Neural cell (in vitro differentiated cells): Measurements from ENCODE around the gene CNIH3. TPM values are rescaled to one million over a fixed set of nuclear protein-coding genes. Genes with fewer than 3 reads are reported as not detected.

Experiments
- H2AFZ ChIP-seq: fragments of 200-600, 300-800 bp; sonication (generic), shearing (Covaris generic); 2 replicates; pipeline ENCODE4 v1.6.0; 2014; ENCODE audit warnings: low read depth, mild to moderate bottlenecking, antibody characterized with exemption, low read length, moderate library complexity
- H3F3A ChIP-seq: fragments of 200-600 bp; shearing (Covaris generic); 2 replicates; pipeline ENCODE4 v1.6.1; 2016; ENCODE audit warnings: mild to moderate bottlenecking, moderate library complexity, mixed read lengths, antibody characterized with exemption, low read length; ENCODE audit not compliant: insufficient read depth, poor library complexity, severe bottlenecking
- H3K27ac ChIP-seq: fragments of 200-600, 300-800 bp; sonication (generic), shearing (Covaris generic); 2 replicates; pipeline ENCODE4 v1.5.1; 2014; ENCODE audit warnings: mild to moderate bottlenecking, low read length, moderate library complexity
- H3K27me3 ChIP-seq: fragments of 300-800, 200-600 bp; sonication (generic), shearing (Covaris generic); 2 replicates; pipeline ENCODE4 v1.6.0; 2014; ENCODE audit warnings: mild to moderate bottlenecking, low read depth, low read length, moderate library complexity; ENCODE audit not compliant: insufficient read depth
- H3K36me3 ChIP-seq: fragments of 300-800, 200-600 bp; sonication (generic), shearing (Covaris generic); 2 replicates; pipeline ENCODE4 v1.5.1; 2014; ENCODE audit warnings: mild to moderate bottlenecking, antibody characterized with exemption, low read length, moderate library complexity; ENCODE audit not compliant: insufficient read depth
- H3K4me2 ChIP-seq: fragments of 300-800, 200-600 bp; sonication (generic), shearing (Covaris generic); 2 replicates; pipeline ENCODE4 v1.6.0; 2014; ENCODE audit warnings: mild to moderate bottlenecking, low read length
- H3K4me3 ChIP-seq: fragments of 300-800, 200-600 bp; sonication (generic), shearing (Covaris generic); 2 replicates; pipeline ENCODE4 v1.5.1; 2014; ENCODE audit warnings: mild to moderate bottlenecking, low read length, moderate library complexity
- H3K79me2 ChIP-seq: fragments of 200-600 bp; shearing (Covaris generic); replicated peaks from 2 replicates; pipeline ENCODE4 v1.6.0; 2014; ENCODE audit warnings: mild to moderate bottlenecking, low read length, moderate library complexity; ENCODE audit not compliant: insufficient read depth
- H3K9ac ChIP-seq: fragments of 300-800, 200-600 bp; sonication (generic), shearing (Covaris generic); 2 replicates; pipeline ENCODE4 v1.6.1; 2016; ENCODE audit warnings: mild to moderate bottlenecking, low read length, mixed read lengths
- H3K9me2 ChIP-seq: fragments of 200-600 bp; shearing (Covaris generic); 2 replicates; pipeline ENCODE4 v1.6.1; 2016; ENCODE audit warnings: mild to moderate bottlenecking, low read length, mixed read lengths; ENCODE audit not compliant: insufficient read depth
- H3K9me3 ChIP-seq: fragments of 200-600, 300-800 bp; sonication (generic), shearing (Covaris generic); 2 replicates; pipeline ENCODE4 v1.6.1; 2016; ENCODE audit warnings: mild to moderate bottlenecking, mixed run types, low read length, moderate library complexity, mixed read lengths
- H4K20me1 ChIP-seq: fragments of 200-600 bp; shearing (Covaris generic); 2 replicates; pipeline ENCODE4 v1.6.1; 2016; ENCODE audit warnings: mild to moderate bottlenecking, mixed run types; ENCODE audit not compliant: insufficient read depth
- EP300 ChIP-seq: fragments of 450-650 bp; conservative IDR thresholded peaks from 2 replicates; pipeline ENCODE4 v1.6.1; 2014; ENCODE audit warnings: antibody characterized with exemption, mild to moderate bottlenecking, moderate library complexity; ENCODE audit not compliant: poor library complexity, severe bottlenecking
- EZH2 ChIP-seq: fragments of 200-600, 300-800 bp; shearing (Covaris generic), sonication (generic); IDR thresholded peaks from 2 replicates; pipeline ENCODE4 v1.6.1; 2014; ENCODE audit warnings: antibody characterized with exemption, low read length, borderline replicate concordance, mild to moderate bottlenecking; ENCODE audit not compliant: insufficient read depth, poor library complexity, severe bottlenecking
- MXI1 ChIP-seq: fragments of 450-650 bp; conservative IDR thresholded peaks from 2 replicates; pipeline ENCODE4 v1.6.1; 2014; ENCODE audit warnings: antibody characterized with exemption, mild to moderate bottlenecking; ENCODE audit not compliant: poor library complexity, severe bottlenecking
- POLR2AphosphoS5 ChIP-seq: IDR thresholded peaks from 2 replicates; pipeline ENCODE4 v1.6.1; 2012
- RAD21 ChIP-seq: fragments of 450-650 bp; conservative IDR thresholded peaks from 2 replicates; pipeline ENCODE4 v1.6.1; 2014; ENCODE audit warnings: antibody characterized with exemption, mild to moderate bottlenecking, moderate library complexity
- SMC3 ChIP-seq: fragments of 450-650 bp; conservative IDR thresholded peaks from 2 replicates; pipeline ENCODE4 v1.6.1; 2014; ENCODE audit warnings: antibody characterized with exemption, mild to moderate bottlenecking, moderate library complexity; ENCODE audit not compliant: poor library complexity
- TAF1 ChIP-seq: IDR thresholded peaks from 2 replicates; pipeline ENCODE4 v1.6.1; 2012; ENCODE audit warnings: low read depth
- polyA plus RNA-seq: library from polyadenylated mRNA; depleted of rRNA; stranded (reverse); fragments of >200 nt; gene quantifications from 2 replicates; pipeline ENCODE4 v1.2.3, GENCODE V29; 2014
- TF ChIP-seq, protein P1 (sequence below): IDR thresholded peaks from 2 replicates; pipeline ENCODE4 v1.6.1; 2012; ENCODE audit warnings: borderline replicate concordance
- TF ChIP-seq, protein P2 (sequence below): fragments of 450-650 bp; IDR thresholded peaks from 2 replicates; pipeline ENCODE4 v1.5.1; 2014; ENCODE audit warnings: antibody characterized with exemption, mild to moderate bottlenecking, moderate library complexity; ENCODE audit not compliant: poor library complexity, severe bottlenecking

CNIH3 gene
- polyA plus RNA-seq, 1 donor from 2014 or later, result 9.3 TPM

DNA sequence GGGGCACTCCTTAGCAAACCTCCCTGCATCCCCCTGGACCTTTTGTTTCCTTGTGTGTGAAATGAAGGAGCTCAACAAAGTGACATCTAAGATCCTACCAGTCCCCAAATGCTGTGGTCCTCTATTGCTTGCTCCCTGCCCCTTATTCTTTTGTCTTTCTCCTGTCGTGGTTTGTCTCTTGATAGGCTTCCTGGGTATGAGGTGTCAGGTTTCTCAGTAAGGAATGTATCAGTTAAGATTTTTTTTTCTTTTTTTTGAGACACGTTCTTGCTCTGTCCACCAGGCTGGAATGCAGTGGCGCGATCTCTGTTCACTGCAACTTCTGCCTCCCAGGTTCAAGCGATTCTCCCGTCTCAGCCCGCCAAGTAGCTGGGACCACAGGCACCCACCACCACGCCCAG, 16.8 kb downstream of the CNIH3 start:
- H4K20me1 ChIP-seq, result no peaks in the 10 kb centered on the region
- H3K27me3 ChIP-seq, result no peaks in the 10 kb centered on the region
- no peaks in the 10 kb centered on the region for H3K36me3 ChIP-seq
- TF ChIP-seq POLR2AphosphoS5 (no peak), RAD21 (no peak), MXI1 (no peak), EZH2 (no peak), SMC3 (no peak), TAF1 (no peak), EP300 (no peak)
- TF ChIP-seq, protein P1, sequence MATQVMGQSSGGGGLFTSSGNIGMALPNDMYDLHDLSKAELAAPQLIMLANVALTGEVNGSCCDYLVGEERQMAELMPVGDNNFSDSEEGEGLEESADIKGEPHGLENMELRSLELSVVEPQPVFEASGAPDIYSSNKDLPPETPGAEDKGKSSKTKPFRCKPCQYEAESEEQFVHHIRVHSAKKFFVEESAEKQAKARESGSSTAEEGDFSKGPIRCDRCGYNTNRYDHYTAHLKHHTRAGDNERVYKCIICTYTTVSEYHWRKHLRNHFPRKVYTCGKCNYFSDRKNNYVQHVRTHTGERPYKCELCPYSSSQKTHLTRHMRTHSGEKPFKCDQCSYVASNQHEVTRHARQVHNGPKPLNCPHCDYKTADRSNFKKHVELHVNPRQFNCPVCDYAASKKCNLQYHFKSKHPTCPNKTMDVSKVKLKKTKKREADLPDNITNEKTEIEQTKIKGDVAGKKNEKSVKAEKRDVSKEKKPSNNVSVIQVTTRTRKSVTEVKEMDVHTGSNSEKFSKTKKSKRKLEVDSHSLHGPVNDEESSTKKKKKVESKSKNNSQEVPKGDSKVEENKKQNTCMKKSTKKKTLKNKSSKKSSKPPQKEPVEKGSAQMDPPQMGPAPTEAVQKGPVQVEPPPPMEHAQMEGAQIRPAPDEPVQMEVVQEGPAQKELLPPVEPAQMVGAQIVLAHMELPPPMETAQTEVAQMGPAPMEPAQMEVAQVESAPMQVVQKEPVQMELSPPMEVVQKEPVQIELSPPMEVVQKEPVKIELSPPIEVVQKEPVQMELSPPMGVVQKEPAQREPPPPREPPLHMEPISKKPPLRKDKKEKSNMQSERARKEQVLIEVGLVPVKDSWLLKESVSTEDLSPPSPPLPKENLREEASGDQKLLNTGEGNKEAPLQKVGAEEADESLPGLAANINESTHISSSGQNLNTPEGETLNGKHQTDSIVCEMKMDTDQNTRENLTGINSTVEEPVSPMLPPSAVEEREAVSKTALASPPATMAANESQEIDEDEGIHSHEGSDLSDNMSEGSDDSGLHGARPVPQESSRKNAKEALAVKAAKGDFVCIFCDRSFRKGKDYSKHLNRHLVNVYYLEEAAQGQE, result no peak
- TF ChIP-seq, protein P2, sequence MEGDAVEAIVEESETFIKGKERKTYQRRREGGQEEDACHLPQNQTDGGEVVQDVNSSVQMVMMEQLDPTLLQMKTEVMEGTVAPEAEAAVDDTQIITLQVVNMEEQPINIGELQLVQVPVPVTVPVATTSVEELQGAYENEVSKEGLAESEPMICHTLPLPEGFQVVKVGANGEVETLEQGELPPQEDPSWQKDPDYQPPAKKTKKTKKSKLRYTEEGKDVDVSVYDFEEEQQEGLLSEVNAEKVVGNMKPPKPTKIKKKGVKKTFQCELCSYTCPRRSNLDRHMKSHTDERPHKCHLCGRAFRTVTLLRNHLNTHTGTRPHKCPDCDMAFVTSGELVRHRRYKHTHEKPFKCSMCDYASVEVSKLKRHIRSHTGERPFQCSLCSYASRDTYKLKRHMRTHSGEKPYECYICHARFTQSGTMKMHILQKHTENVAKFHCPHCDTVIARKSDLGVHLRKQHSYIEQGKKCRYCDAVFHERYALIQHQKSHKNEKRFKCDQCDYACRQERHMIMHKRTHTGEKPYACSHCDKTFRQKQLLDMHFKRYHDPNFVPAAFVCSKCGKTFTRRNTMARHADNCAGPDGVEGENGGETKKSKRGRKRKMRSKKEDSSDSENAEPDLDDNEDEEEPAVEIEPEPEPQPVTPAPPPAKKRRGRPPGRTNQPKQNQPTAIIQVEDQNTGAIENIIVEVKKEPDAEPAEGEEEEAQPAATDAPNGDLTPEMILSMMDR, result no peak
- H3K9ac ChIP-seq, result no peak overlapping the region
- H3K4me3 ChIP-seq, result no peak overlapping the region
- no peaks in the 10 kb centered on the region for H3K79me2 ChIP-seq
- H3K9me3 ChIP-seq, result no peaks in the 10 kb centered on the region
- H3K4me2 ChIP-seq, result no peak overlapping the region
- H2AFZ ChIP-seq, result no peak overlapping the region
- no peak overlapping the region for H3K27ac ChIP-seq
- no peaks in the 10 kb centered on the region for H3K9me2 ChIP-seq
- no peaks in the 10 kb centered on the region for H3F3A ChIP-seq

DNA sequence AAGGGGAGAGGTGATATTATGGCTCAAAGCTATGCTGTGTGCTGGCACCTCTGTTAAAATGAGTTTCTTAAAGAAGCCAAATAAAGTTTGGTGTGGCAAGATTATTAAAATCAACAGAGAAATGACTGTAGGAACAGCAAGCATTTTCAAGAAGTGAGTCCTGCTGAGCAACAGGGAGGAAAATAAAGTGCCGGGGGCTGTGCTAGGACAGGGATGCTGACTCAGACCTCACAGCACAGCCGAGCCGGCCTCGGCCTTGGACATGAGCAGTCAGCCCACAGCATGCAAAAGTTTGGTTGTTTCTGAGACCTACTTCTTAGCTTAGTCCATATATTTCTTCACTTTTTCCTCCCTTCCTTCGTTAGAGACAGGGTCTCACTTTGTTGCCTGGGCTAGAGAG, 19.2 kb downstream of the CNIH3 start:
- no peaks in the 10 kb centered on the region for H4K20me1 ChIP-seq
- no peak overlapping the region for H3K4me2 ChIP-seq
- H3K36me3 ChIP-seq, result no peaks in the 10 kb centered on the region
- TF ChIP-seq, protein P2, result no peak
- TF ChIP-seq, protein P1, result no peak
- TF ChIP-seq EZH2 (no peak), RAD21 (no peak), MXI1 (no peak), EP300 (no peak), SMC3 (no peak), POLR2AphosphoS5 (no peak), TAF1 (no peak)
- no peaks in the 10 kb centered on the region for H3K79me2 ChIP-seq
- H3K9ac ChIP-seq, result no peak overlapping the region
- no peak overlapping the region for H3K27ac ChIP-seq
- H3K4me3 ChIP-seq, result no peak overlapping the region
- H3K9me2 ChIP-seq, result no peaks in the 10 kb centered on the region
- H3K27me3 ChIP-seq, result no peaks in the 10 kb centered on the region
- H3K9me3 ChIP-seq, result no peaks in the 10 kb centered on the region
- H3F3A ChIP-seq, result no peaks in the 10 kb centered on the region
- no peak overlapping the region for H2AFZ ChIP-seq
